HG02981 (cell line): ENCODE data around the gene LCTL.
"Not testable (repeated sequence)": the region's sequence is repeated elsewhere in the genome, so short reads cannot be mapped to it uniquely, and the experiment has no call there.

Source experiments
- ATAC-seq: cut with Tn5 transposase; IDR thresholded peaks from one replicate; pipeline ENCODE4 v1.9.1; 2021; ENCODE audit warnings: mild to moderate bottlenecking, moderate library complexity; ENCODE audit not compliant: unreplicated experiment

The LCTL gene

GRCh38 chr15:66592505-66593218, 26.9 kb upstream of the LCTL start:
- ATAC-seq: no peak

DNA sequence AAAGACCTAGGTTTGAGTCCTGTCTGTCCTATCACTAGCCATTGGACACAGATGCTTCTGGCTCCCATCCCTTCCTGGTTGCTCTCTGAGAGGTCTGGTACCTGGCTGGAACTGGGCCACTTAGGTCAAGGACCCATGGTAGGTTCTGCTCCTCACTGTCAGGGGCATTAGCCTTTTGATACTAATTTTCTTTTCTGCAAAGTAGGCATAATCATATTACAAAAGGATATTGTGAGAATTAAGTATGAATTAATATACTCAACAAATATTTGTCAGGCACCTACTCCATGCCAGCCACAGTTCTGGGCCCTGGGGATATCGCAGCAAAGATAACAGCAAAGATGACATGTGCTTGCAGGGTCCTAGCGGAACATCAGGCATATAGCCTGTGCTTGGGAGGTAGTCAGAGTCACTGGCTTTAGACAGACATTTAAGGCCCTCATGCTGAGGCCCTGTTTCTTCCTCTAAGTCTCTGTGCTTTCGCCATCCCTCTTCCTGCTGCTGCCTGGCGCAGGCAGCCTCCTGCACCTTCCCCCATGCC, 25.6 kb upstream of the LCTL start:
- no peak for ATAC-seq

GRCh38 chr15:66590435-66590834, 24.6 kb upstream of the LCTL start:
- ATAC-seq: no peak

DNA sequence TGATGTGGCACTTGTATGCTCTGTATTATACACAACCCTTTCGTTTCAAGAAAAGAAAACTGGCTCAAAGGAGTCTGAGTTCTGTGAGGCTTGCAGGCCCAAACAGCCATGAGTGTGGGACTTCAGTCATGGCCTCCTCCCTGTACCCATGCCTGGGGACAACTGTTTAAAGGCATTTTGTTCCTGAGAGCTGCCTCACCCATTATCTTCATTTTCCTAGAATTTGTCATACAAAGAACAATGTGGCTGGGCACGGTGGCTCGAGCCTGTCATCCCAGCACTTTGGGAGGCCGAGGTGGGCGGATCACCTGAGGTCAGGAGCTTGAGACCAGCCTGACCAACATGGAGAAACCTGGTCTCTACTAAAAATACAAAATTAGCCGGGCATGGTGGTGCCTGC, 23.6 kb upstream of the LCTL start:
- ATAC-seq: not testable (repeated sequence)

DNA sequence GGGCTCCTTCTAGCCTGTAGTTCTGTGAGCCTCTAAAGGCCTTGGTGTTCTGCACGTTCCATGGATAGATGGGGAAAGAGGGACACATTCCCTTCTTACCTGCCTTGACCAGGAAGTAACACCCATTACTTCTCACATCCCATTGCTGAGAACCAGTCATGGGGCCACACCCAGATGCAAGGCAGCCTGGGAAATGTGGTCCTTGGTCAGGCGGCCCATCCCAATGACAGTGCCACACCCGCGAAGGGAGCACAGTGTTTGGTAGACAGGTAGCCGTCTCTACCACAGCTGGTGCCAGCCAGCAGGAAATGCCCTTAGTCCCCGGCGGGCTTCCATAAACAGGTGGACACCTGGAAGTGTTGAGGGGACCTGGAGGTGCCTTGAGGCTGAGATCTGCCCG, 23.2 kb upstream of the LCTL start:
- ATAC-seq: no peak

- ATAC-seq: no peak
Measured at GRCh38 chr15:66588537-66588936, 22.7 kb upstream of the LCTL start.

- ATAC-seq: no peak
Measured at GRCh38 chr15:66587749-66588148, 22.0 kb upstream of the LCTL start.

DNA sequence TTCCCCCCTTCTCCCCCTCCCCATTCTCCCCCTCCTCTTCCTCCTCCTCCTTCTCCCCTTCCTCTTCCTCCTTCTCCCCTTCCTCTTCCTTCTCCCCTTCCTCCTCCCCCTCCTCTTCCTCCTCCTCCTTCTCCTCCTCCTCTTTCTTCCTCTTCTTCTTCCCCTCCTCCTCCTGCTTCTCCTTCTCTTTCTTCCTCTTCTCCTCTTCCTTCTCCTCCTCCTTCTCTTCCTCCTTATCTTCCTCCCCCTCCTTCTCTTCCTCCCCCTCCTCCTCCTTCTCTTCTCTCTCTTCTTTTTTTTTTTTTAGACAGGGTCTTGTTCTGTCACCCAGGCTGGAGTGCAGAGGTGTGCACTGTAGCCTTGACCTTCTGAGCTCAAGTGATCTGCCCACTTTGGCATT, 21.2 kb upstream of the LCTL start:
- ATAC-seq: no peak

GRCh38 chr15:66586155-66586976, 20.6 kb upstream of the LCTL start:
- ATAC-seq: no peak

- ATAC-seq: no peak
Measured at GRCh38 chr15:66581972-66582537, 16.3 kb upstream of the LCTL start.

DNA sequence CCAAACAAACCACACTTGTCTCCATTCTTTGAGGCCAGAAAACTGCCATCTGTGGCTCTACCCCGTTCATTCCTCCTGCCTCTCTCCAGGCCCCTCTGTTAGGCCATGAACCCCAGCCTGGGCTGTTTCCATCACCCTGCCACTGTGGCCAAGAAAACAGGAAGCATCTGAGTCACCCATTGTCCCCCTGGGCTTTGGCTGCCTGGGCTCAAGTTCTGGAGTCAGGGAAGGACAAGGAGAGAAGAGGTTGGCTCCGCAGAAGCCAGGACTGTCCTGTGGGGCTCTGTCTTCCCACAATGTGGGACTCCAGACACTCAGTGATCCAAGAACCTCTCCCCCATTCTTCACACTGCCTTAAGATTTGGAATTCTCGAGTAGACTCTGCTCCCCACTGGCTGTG, 14.8 kb upstream of the LCTL start:
- ATAC-seq: no peak

- ATAC-seq: no peak
Measured at GRCh38 chr15:66578286-66578875, 12.6 kb upstream of the LCTL start.

GRCh38 chr15:66574596-66574950, 8.8 kb upstream of the LCTL start:
- no peak for ATAC-seq

DNA sequence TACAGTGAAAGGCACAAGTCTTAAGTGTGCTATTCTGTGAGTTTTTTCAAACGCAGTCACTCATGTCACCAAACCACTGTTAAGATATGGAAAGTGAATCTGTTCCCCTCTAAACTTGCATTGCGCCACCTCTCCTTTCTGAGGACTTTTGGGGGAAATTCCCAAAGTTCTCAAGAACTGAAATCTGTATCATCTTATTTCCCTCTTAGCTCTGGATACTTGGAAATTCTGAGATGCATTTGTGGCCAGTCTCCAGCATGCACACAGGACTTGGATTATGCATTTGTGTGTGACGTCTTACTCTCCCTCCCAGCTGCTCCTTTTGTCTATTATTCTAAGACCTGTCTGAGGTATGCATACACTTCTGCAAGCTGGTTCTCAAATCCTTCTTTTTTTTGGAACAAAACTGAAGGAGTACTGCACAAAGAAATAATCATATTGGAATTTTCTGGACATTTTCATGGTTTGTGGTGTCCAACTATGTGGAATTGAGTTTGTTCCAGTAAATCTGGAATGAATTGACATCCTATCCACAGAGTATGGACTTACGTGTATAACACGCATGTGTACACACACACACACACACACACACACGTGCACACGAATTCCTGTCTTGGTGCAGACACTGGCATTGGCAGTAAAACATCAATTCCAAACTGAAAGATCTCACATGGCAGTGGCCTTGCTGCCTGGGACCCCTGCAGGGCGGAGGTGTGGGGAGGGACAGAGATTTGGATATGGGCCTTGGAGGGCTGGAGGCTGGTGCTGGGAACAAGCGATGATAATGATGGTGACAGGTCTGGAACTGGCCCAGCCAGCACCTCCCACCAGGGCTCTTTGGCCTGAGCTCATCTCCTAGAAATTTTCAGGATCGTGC, 8.2 kb upstream of the LCTL start:
- no peak for ATAC-seq

- ATAC-seq: no peak
Measured at GRCh38 chr15:66573348-66573718, 7.5 kb upstream of the LCTL start.

DNA sequence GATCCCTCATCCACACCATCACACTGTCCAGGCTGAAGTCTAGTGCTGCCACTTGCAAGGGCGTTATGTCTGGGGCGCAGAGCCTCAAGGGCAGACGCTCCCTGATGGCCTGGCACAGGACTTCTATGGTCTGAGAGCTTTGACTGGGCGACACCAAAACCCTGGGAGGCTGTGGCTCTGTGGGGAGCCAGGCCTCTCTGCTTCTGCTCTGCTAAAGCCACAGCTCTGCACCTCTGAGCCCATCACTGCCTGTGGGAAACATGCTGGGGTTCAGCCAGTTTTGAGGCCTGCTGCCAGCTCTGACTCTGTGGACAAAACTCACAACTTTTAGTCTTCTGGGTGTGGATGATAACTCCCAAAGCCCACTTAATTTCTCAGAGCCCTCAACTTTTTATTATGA, 6.3 kb upstream of the LCTL start:
- ATAC-seq: no peak

GRCh38 chr15:66570842-66571478, 5.2 kb upstream of the LCTL start:
- no peak for ATAC-seq

DNA sequence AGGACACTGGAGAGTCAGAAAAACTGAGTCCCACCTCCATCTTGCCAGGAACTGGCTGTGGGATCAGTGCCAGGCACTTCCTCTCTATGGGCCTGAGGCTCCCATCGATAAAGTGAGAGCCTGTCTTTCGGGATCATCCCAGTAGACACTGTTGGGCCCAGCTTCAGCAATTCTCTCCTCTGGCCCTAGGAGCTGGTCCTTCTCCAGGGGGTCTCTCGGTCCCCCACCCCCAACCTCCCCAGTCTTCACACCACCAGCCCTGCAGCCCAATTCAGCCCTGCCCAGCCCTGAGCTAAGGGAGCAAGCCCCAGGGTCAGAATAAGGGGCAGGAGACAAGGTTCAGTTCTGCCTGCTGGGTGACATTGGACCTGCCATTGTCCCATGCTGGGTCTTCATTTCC, 4.5 kb upstream of the LCTL start:
- no peak for ATAC-seq

- no peak for ATAC-seq
Measured at GRCh38 chr15:66569461-66570137, 3.8 kb upstream of the LCTL start.

GRCh38 chr15:66567897-66568296, 2.1 kb upstream of the LCTL start:
- ATAC-seq: no peak
